MCF 10A (cell line): ENCODE results near the gene ZNF627. TPM values are rescaled to one million over a fixed set of nuclear protein-coding genes. Genes with fewer than 3 reads are reported as not detected.
A peak's percentile ranks its signal among the peaks of the same experiment; 100 is the strongest.

ENCODE experiments used
- BruUV-seq: library from RNA; stranded (reverse); fragments of 400-500 nt; replicated peaks from 2 replicates; lab custom pipeline; 2021; lab: Mats Ljungman, UMichigan
- CTCF ChIA-PET: fragments of 300-600 bp; sonication (Branson Sonifier 250); formaldehyde crosslinking; extraction: SDS; loops from one replicate; lab custom pipeline; 2021; ENCODE audit warnings: antibody characterized with exemption, inconsistent platforms; lab: Yijun Ruan, JAX
- POLR2A ChIA-PET: fragments of 300-600, 350-650 bp; sonication (Branson Sonifier 250); formaldehyde crosslinking; extraction: SDS; loops from one replicate; lab custom pipeline; 2020; ENCODE audit warnings: antibody characterized with exemption, inconsistent platforms; lab: Yijun Ruan, JAX
- DNase-seq: peaks from one replicate; pipeline ENCODE4 v3.0.0-alpha.2; 2018; ENCODE audit not compliant: unreplicated experiment
- H3K27ac Mint-ChIP-seq: one replicate; pipeline ENCODE4 v1.8.0; 2022; ENCODE audit warnings: mild to moderate bottlenecking, low read depth, mixed read lengths; ENCODE audit not compliant: unreplicated experiment
- H3K27me3 Mint-ChIP-seq: one replicate; pipeline ENCODE4 v1.8.0; 2022; ENCODE audit warnings: mixed read lengths; ENCODE audit not compliant: insufficient read depth, unreplicated experiment
- H3K36me3 Mint-ChIP-seq: one replicate; pipeline ENCODE4 v1.8.0; 2022; ENCODE audit warnings: mild to moderate bottlenecking, moderate library complexity, mixed read lengths; ENCODE audit not compliant: insufficient read depth, unreplicated experiment
- H3K4me1 Mint-ChIP-seq: one replicate; pipeline ENCODE4 v1.8.0; 2022; ENCODE audit warnings: mixed read lengths; ENCODE audit not compliant: insufficient read depth, unreplicated experiment
- H3K4me3 Mint-ChIP-seq: one replicate; pipeline ENCODE4 v1.8.0; 2022; ENCODE audit warnings: mild to moderate bottlenecking, moderate library complexity, mixed read lengths; ENCODE audit not compliant: unreplicated experiment
- H3K9me3 Mint-ChIP-seq: one replicate; pipeline ENCODE4 v1.8.0; 2022; ENCODE audit warnings: mixed read lengths; ENCODE audit not compliant: unreplicated experiment
- CTCF ChIP-seq: fragments of 200-600 bp; IDR thresholded peaks from one replicate; pipeline ENCODE4 v1.8.0; 2022; ENCODE audit warnings: antibody characterized with exemption, mild to moderate bottlenecking; ENCODE audit not compliant: unreplicated experiment
- intact Hi-C: fragments of 100-400 bp; cut with micrococcal nuclease; formaldehyde crosslinking; loops from 2 replicates; pipeline ENCODE4 v1.14.1; 2022
- total RNA-seq: library from RNA; stranded (reverse); gene quantifications from 2 replicates; pipeline ENCODE4 v1.2.3, GENCODE V29; 2022

ZNF627 gene
- total RNA-seq, 1 experiment from 2014 or later = 8.7 TPM

DNA sequence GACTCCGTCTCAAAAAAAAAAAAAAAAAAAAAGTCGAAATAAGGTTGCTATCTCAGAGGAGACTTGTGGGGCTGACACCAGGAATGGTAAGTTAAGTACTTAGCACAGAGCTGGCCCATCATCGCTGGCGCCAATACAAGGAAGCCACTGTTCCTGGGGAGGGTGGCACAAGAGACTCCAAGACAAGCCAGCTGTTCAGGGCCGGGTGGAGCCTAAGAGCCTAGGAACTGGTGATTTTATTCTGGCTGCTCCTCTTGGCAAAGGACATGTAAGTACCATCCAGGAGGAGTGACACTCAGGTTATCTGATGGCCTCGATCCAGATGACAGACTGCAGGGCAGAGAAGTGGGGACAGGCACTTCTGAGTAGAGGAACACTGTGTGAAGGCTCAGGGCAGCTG is 42.0 kb upstream of the ZNF627 start:
- no peaks in the 10 kb centered on the region for H3K27me3 Mint-ChIP-seq
- H3K4me1 Mint-ChIP-seq = peaks cover 16% of the 10 kb centered on the region
- BruUV-seq = no TSS peak
- intact Hi-C loops = no loop called here
- ChIA-PET CTCF (interaction anchor here (1.7 kb wide), 1 partner anchor 19 kb away, joined by 6 read pairs; no protein-coding TSS in a partner anchor), POLR2A (no interaction called here)
- H3K9me3 Mint-ChIP-seq = no peaks in the 10 kb centered on the region
- TF ChIP-seq CTCF = no peak
- H3K4me3 Mint-ChIP-seq = no peak overlapping the region
- DNase-seq = no peak
- peaks cover 24% of the 10 kb centered on the region for H3K36me3 Mint-ChIP-seq
- H3K27ac Mint-ChIP-seq = no peak overlapping the region

GRCh38 chr19:11556634-11557420 is 40.5 kb upstream of the ZNF627 start:
- no peaks in the 10 kb centered on the region for H3K9me3 Mint-ChIP-seq
- ChIA-PET POLR2A (no interaction called here), CTCF (interaction anchor here (0.6 to 3.7 kb wide), 3 partner anchors 15 to 32 kb away, joined by 3 to 12 read pairs (median 4); no protein-coding TSS in a partner anchor)
- peaks cover 24% of the 10 kb centered on the region for H3K36me3 Mint-ChIP-seq
- no peak overlapping the region for H3K27ac Mint-ChIP-seq
- peak overlapping the region; percentile 94 for H3K4me3 Mint-ChIP-seq
- no peaks in the 10 kb centered on the region for H3K27me3 Mint-ChIP-seq
- BruUV-seq = no TSS peak
- TF ChIP-seq CTCF = no peak
- intact Hi-C loops = no loop called here
- H3K4me1 Mint-ChIP-seq = peaks cover 20% of the 10 kb centered on the region
- no peak for DNase-seq

GRCh38 chr19:11558881-11559828 is 38.1 kb upstream of the ZNF627 start, which contains the start of gene ELOF1:
TSS of gene ELOF1 (minus strand) at chr19:11559230. CDS start at chr19:11554347, 4,883 bp downstream.
- peak within 1 kb of the TSS; percentile 94 for H3K4me3 Mint-ChIP-seq
- intact Hi-C loops = loop anchor here (2.0 kb wide), 1 partner anchor 22 kb away; no protein-coding TSS in a partner anchor

More at GRCh38 chr19:11558881-11559828, 38.1 kb upstream of the ZNF627 start, which contains the start of gene ELOF1:
- POLR2A ChIA-PET = interaction anchor here (0.6 to 2.2 kb wide), 28 partner anchors 11 to 1224 kb away, joined by 3 to 15 read pairs (median 3); partner anchors contain the start of genes ACP5, ECSIT, ODAD3 and PRKCSH
- Mint-ChIP-seq H3K9me3 (no peaks in the 10 kb centered on the region), H3K27ac (peak within 1 kb of the TSS; percentile 43), H3K4me1 (peaks cover 20% of the 10 kb centered on the region), H3K27me3 (no peaks in the 10 kb centered on the region), H3K36me3 (peaks cover 17% of the 10 kb centered on the region)
- BruUV-seq = TSS peak; percentile 91
- TF ChIP-seq CTCF = peak; percentile 3
- DNase-seq = peak; percentile 99
- CTCF ChIA-PET = interaction anchor here (0.5 to 3.7 kb wide), 15 partner anchors 10 to 1229 kb away, joined by 3 to 12 read pairs (median 3); partner anchors contain the start of gene ECSIT
